ENCODE measurements around the gene FCER2. TPM values are rescaled to one million over a fixed set of nuclear protein-coding genes. Genes with fewer than 3 reads are reported as not detected.
A peak's percentile ranks its signal among the peaks of the same experiment; 100 is the strongest.

Gene FCER2
- total RNA-seq, 1 donor from 2014 or later: not detected

DNA sequence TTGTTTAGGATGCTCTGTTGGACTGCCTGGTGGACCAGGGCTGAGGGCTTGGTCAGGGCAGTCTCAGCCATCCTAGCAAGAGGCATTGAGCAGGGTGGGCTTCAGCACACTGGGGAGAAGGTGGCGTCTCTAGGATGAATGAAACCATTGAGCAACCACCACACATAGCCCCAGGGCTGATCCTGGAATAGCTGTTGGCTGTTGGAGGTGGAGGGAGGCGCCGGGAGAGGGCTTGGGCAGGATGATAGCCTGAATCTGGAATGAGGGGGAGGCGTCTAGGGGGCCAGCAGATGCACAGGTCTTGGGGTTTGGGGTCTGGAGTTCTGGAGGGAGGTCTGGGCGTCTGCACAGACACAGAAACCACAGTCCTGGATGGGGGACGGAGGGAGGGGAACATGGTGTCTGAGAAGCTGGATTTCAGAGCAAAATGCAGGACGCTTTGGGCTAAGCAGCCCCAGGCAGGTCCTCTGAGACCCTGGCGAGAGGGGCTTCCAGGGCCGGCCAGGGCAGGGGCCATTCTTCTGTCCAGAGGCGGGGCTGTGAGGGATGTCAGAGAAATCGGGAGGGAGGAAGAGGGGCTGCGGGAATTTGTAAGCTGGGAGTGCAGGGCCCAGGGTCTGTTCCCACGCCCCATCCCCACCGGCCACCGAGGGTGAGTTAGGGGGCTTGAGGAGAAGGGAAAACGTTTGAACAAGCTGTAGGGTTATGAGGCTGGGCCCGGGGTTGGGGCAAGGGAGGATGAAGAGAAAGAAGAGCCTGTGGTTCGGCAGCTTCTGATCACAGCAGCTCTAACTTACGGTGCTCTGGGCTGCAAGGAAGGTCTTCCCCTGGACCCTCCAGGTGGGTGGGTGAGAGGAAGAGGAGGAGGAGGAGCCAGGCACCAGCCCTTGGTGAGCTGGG is 16.1 kb downstream of the FCER2 start:
- TF ChIP-seq, protein P1, sequence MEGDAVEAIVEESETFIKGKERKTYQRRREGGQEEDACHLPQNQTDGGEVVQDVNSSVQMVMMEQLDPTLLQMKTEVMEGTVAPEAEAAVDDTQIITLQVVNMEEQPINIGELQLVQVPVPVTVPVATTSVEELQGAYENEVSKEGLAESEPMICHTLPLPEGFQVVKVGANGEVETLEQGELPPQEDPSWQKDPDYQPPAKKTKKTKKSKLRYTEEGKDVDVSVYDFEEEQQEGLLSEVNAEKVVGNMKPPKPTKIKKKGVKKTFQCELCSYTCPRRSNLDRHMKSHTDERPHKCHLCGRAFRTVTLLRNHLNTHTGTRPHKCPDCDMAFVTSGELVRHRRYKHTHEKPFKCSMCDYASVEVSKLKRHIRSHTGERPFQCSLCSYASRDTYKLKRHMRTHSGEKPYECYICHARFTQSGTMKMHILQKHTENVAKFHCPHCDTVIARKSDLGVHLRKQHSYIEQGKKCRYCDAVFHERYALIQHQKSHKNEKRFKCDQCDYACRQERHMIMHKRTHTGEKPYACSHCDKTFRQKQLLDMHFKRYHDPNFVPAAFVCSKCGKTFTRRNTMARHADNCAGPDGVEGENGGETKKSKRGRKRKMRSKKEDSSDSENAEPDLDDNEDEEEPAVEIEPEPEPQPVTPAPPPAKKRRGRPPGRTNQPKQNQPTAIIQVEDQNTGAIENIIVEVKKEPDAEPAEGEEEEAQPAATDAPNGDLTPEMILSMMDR (conservative IDR thresholded peaks at IDR 0.05; ENCODE audit: low read depth, low read length): no peak
- DNase-seq (ENCODE audit: low read depth): no peak

GRCh38 chr19:7682175-7682855 is 19.6 kb downstream of the FCER2 start:
- no peak for DNase-seq (ENCODE audit: low read depth)
- H3K4me3 ChIP-seq (ENCODE audit: low read depth, low read length): peak overlapping the region; percentile 100
- TF ChIP-seq, protein P1 (conservative IDR thresholded peaks at IDR 0.05; ENCODE audit: low read depth, low read length): no peak

More for the DNA sequence above, 16.1 kb downstream of the FCER2 start:
- no peak overlapping the region for H3K4me3 ChIP-seq (ENCODE audit: low read depth, low read length)

DNA sequence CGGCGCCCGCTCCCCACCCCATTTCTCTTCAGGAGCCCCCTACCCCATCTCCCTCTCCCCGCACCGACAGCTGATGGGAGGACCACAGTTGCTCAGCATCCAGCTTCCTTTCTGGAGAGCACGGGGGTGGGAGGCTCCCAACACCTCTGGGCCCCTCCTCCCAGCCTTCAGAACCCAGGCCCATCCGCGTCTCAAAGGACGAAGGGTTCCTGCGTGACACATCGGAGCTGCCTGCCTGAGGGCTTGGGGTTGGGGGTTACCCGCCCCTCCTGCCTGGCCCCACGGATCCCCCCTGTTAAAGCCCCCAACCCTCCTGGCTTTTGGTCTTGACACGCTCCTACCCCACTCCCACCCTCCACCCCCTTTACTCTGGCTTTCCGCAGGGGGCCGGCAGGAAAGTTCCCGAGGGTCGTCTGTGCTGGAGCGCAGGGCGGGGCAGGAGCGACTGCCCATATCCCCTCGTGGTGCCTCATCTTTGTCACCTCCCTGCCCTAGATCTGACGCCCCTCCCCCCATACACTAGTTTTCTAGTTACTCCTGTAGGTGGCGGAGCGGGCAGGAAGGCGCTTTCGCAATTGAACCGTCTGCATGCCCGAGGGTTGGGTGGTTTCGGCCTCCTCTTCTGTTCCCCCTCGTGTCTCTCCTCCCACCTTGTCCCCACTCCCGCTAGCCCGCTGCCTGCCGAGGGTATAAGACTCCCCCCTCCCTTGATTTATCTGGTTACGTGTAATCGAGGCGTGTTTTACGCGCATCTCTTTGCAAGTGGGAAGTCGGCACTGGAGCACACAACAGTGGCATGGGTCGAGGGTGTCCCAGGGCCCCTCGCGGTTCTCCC is 20.4 kb downstream of the FCER2 start:
- no peak for DNase-seq (ENCODE audit: low read depth)
- TF ChIP-seq, protein P1 (conservative IDR thresholded peaks at IDR 0.05; ENCODE audit: low read depth, low read length): peak; percentile 71
- H3K4me3 ChIP-seq (ENCODE audit: low read depth, low read length): peak overlapping the region; percentile 100

DNA sequence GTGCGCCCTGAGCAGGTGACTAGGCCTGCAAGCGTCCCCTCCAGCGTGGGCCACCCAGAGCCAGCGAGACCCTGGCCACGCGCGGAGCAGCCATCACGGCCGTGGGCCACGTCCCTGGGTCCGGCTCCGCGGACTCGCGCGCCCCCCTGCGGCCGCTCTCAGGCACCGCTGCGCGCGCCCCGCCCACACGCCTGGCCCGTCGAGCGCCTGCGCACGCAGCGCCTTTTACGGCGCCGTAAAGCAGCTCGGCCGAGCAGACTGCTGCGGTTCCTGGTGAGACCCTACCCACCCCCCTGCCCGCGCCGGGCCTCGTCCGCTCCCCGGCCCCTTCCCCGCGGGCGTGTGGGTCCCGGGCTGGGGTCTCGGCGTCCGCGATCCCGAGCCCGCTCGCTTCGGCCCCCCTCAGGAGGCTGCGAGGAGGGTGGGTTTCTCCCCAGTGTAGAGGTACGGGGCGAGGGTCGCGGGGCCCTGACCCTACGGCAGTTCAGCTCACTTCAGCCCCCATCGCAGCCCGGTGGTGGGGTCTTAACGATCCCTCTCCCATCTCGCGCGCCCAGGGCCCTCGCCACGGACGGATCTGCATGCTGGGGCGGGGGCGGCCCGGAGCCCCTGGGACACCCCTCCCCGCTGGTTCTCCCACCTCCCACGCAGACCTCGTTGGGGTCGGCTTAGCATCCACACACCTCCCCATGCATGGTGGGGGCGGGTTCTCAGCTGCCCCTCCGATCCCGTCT is 21.2 kb downstream of the FCER2 start, which contains the start of gene TRAPPC5:
TRAPPC5 (plus strand) TSS at position 228 of the 734 bp plus-strand sequence. CDS start 1,421 bp downstream, outside the sequence.
- TF ChIP-seq, protein P1 (conservative IDR thresholded peaks at IDR 0.05; ENCODE audit: low read depth, low read length): peak; percentile 71

DNA sequence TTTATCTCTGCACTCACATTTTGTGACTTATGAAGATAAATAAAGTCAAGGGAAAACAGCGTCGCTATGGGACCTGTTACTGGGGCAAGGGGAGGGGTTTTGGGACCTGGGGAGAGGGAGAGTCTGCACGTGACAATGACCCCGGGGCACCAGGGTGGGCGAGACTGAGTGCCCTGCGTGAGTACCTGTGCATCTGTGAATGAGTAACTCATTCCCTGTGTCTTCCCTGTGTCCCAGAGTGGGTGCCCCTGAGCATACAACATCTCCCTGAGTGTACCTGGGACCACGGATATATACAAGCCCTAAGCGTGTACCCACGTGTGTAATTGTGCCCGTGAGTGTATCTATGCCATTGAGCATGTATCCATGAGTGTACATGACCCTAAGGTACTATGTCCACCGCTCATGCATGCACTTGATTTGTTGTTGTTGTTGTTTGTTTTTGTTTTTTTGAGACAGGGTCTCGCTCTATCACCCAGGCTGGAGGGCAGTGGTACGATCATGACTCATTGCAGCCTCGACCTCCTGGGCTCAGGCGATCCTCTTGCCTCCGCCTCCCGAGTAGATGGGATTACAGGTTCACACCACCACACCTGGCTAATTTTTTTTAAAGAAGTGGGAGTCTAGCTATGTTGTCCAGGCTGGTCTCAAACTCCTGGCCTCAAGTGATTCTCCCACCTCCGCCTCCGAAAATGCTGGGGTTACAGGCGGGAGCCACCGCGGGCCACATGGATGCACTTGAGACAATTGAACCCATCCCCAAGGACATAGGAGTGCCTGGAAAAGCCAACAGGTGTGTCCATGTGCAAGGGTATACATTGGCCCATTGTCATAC is 21.9 kb downstream of the FCER2 start:
- peak overlapping the region; percentile 100 for H3K4me3 ChIP-seq (ENCODE audit: low read depth, low read length)
- TF ChIP-seq, protein P1 (conservative IDR thresholded peaks at IDR 0.05; ENCODE audit: low read depth, low read length): no peak
- DNase-seq (ENCODE audit: low read depth): no peak

More for the DNA sequence above, 21.2 kb downstream of the FCER2 start, which contains the start of gene TRAPPC5:
- peak within 1 kb of the TSS; percentile 100 for H3K4me3 ChIP-seq (ENCODE audit: low read depth, low read length)
- no peak for DNase-seq (ENCODE audit: low read depth)

All from epithelial cell of proximal tubule (primary cell).